Activated CD4-positive, alpha-beta T cell treated with anti-CD3 and anti-CD28 coated beads, Interleukin-2, amount 50 U/mL, for 48 hours (primary cell): Measurements from ENCODE around the gene WDFY3.
"Not testable (repeated sequence)": the region's sequence is repeated elsewhere in the genome, so short reads cannot be mapped to it uniquely, and the experiment has no call there.

Source experiments
- DNase-seq, 2 experiments: peaks; one replicate each; pipeline ENCODE4 v3.0.0-alpha.2; 2020

Gene WDFY3

DNA sequence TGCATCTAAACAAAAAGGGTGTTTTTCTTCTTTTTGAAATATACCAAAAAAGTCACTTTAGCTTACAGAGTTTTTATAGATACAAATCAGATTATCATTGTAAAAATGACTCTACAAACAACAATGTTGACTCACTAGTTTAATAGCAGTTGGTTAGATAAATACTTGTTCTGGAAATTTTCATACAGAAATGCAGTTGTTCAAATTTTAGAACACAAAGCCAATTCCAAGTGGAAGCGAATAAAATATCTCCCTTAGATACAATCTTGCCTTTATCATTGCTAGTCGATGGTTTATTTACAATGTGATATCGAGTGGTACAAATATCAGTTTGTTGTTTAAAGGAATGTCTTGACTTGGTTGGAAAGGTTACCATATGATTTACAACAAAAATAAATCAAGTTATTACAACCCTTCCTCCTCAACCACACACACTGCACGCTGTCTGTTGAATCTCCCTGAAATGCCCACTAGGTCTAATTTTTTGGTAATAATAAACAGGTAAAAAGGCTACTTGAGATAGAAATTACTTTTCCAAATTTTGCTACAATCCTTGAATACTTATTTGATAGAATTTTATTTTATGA is 268.8 kb downstream of the WDFY3 start:
- no peak for DNase-seq

DNA sequence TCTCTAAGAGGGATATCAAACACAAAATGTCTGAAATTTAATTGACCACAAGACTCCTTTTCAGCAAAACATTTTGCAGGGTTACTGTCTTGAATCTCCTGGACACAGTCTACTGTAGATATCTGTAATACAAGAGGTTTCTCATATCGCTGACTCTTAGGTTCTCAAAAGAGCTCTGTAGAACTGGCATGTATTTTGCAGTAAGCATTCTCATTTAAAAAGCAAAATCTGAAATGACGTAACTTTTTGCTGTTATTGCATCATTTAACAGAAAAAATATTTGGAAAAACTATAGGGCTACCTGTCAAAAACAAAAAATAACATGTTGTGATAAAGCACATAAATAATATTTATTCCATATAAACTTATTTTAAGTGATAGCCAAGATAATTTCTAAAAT is 269.3 kb downstream of the WDFY3 start:
- no peak for DNase-seq

GRCh38 chr4:84691800-84692199 is 274.7 kb downstream of the WDFY3 start:
- no peak for DNase-seq

DNA sequence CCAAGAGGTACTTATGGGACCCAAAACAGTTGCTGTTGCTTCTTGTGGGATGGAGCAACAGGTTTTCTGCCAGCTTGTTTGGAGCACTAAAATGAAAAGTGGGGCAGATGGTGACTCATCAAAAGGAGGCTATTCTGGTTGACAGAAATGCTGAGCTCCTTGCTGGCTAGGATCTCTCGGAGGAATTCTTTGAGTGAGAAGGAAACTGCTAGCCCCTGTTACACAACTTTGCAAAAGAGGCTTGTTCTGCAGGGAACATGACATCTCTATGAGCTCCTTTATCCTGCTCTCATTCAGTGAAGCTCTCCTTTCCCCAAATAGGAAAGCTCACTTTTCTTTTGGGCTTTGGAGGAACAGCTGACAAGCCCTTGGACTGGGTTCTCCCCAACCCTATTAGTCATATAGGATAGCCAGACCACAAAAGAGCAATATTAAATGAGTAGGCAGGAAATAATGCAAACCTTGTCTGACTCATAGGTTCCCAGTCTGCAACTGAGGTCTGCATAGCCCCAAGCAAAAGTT is 275.3 kb downstream of the WDFY3 start:
- no peak for DNase-seq

DNA sequence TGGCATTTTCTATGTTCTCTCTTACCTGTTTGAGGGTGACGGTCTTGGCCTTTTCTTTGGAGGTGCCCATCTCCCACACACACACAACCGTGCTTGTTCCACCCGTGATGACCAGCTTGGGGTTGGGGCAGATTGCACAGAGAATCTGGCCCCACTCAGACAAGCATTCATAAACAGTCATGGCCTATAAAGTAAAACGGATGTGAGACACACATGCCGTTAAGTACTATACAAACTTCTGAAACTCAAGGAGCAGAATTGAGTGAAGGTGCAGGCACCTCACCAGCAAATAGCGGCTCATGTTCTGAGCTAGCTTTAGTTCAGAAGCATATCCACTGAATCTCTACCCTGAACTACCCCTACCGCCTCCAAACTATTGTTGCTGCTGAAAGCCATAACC is 276.0 kb downstream of the WDFY3 start:
- no peak for DNase-seq

- no peak for DNase-seq
These were observed 277.3 kb downstream of the WDFY3 start for GRCh38 chr4:84689197-84689596.

DNA sequence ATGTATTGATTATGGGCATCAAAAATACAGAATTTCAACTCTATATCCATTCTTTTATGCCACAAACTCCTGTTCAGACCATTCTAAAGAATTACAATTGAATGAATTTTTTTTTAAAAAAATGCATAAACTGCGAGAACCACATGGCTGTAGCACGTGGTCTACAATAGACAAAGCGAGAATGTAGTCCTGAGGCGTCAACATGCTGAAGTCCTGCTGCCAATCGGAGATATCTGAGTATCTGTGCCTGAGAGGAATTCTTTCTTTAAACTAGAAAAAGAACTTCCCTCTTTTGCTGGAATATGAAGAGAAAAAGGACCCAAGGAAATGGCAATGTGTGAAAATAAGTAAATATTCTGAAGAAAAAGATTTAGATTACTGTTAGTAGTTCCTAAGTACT is 277.9 kb downstream of the WDFY3 start:
- DNase-seq, result no peak

DNA sequence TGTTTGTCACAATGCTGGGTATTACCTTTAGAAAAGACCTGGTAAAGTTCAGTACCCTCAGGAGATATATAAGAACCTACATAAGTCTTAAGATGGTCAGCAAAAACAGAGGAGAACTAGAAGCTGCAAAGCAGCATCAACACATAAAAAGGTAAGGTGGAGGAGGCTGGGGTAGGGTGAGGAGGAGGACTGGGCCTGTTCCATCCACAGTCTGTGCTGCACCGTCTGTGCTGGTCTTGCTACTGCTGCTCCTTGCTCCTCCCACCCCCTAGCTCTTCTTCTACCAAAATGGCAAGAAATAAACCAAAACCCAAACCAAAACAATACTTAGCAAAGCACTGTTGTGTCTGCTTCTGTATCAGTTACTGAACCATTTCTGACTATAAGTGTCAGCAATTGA is 281.4 kb downstream of the WDFY3 start:
- DNase-seq, result no peak

DNA sequence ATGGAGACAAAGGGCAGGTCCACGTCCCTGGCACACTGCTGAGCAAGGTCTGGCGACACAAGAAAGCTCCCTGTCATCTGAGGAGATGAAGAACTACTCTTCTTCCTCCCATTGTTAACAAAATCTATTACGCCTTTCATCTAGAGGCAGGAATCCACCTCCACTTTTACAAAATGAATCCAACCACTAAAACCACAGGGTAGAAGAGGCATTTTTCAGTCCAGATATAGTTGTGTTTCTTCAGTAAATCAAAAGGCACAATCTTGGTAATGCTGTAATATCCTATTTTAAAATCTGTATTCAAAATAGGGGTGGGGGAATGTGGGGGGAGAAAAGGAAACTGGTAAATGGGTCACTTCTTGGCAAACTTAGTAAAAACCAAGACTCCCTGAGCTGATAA is 282.1 kb downstream of the WDFY3 start:
- DNase-seq, result no peak

GRCh38 chr4:84683064-84683850 is 283.2 kb downstream of the WDFY3 start:
- no peak for DNase-seq

DNA sequence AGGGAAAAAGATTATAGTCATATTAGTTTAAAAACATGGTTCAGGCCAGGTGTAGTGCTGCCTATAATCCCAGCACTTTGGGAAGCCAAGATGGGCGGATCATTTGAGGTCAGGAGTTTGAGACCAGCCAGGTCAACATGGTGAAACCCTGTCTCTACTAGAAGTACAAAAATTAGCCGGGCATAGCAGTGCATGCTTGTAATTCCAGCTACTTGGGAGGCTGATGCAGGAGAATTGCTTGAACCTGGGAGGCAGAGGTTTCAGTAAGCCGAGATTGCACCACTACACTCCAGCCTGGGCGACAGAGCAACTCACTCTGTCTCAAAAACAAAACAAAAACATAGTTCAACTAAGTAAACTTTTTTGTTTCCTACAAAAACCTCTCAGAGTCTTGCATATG is 283.8 kb downstream of the WDFY3 start:
- not testable (repeated sequence) for DNase-seq

- DNase-seq, result no peak
These were observed 284.8 kb downstream of the WDFY3 start for GRCh38 chr4:84681486-84682274.

- DNase-seq, result no peak
These were observed 285.5 kb downstream of the WDFY3 start for GRCh38 chr4:84680956-84681355.

GRCh38 chr4:84678976-84679744 is 287.3 kb downstream of the WDFY3 start:
- no peak for DNase-seq

GRCh38 chr4:84677995-84678394 is 288.5 kb downstream of the WDFY3 start:
- DNase-seq, result no peak

DNA sequence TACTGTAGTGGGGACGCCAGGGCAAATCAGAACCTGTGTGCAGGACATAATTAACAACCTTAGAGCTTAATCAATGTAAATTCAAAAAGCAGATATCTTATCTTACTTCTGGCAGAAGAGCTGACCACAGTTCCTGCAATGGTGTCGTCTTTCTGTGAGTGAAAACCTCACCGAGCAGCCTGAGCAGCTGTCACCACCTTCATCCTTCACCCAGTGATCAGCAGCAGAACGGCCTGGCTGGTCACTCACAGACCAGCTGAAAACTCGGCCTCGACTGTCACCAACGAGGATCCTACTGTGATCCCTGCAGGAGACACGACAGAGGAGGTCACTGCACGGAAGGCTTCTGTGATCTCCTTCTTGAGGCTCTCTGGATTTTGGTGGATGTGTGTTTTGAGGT is 289.4 kb downstream of the WDFY3 start:
- DNase-seq, result no peak

GRCh38 chr4:84673475-84674240 is 292.8 kb downstream of the WDFY3 start:
- no peak for DNase-seq

DNA sequence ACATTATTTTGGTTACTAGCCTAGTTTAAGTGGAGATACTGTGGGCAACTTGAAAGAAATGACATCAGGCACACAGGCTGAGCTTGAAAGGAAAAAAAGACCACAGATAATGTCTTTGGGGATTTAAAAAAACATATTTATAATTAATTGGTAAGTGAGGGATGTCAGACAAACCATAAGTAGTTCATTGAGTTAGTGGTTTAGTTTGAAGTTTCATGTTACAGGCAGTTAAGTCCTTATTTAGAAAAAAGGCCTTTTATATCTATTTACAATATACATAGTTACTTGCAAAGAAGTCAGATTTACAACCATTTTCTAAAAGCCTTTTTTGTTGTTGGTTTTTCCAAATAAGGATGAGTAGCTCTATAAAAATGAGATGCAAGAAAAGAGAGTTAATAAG is 294.3 kb downstream of the WDFY3 start:
- no peak for DNase-seq

DNA sequence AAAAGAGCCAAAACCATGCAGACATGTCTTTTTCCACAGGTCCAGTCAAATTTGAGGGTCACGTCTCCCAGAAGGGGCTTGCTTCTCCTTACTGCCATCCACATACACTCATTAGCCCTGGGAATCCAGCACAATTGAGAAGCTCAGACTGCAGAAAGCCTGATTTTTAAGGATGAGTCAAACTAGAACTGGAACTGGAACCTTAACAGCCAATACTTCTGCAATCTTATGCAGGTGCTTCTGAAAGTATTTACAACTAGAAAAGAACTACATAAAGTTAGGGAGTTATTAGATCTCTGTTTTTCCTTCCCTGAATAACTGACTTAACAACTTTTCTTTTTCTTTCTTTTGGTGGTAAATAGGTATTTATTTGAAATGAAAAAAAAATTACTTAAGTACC is 297.3 kb downstream of the WDFY3 start:
- no peak for DNase-seq

DNA sequence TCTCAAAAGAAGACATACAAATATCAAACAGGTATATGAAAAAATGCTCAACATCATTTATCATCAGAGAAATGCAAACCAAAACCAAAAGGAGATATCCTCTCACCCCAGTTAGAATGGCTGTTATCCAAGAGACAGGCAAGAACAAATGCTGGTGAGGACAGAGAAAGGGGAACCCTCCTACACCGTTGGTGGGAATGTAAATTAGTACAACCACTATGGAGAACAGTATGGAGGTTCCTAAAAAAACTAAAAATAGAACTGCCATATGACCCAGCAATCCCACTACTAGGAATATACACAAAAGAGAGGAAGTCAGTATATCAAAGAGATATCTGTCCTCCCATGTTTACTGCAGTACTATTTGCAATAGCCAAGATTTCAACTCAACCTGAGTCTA is 300.1 kb downstream of the WDFY3 start:
- no peak for DNase-seq

GRCh38 chr4:84664767-84665166 is 301.7 kb downstream of the WDFY3 start:
- DNase-seq, result not testable (repeated sequence)
